ENCODE measurements around the gene PTMS. TPM values are rescaled to one million over a fixed set of nuclear protein-coding genes. Genes with fewer than 3 reads are reported as not detected.

The PTMS gene
- total and polyA plus RNA-seq, 2 donors (not counting 3 experiments of a cell fraction or from before 2014, with no cell fraction given), result 555 to 661 TPM

DNA sequence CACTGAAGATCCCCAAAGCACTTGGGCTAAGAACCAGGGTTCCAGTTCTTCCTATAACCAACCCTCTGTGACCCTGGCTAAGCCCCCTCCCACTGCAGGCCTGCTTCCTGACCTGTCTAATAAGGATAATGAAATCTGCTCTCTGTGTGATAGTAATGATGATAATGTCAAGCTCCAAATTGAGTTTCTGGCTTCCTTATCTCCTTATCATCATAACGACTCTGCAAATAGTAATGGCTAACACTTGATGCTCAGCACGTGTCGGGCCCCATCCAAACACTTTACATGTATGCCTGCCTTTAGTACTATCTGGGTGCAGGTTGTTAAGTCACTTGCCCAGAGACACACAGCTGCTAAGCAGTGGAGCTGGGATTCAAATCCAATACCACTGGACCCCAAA lies 50.4 kb downstream of the PTMS start:
- Histone ChIP-seq H2AFZ (ENCODE audit: low read depth, low read length) (no peak overlapping the region), H3K9me3 (replicated peaks; ENCODE audit: control insufficient read depth, insufficient read depth, low read length) (no peaks in the 10 kb centered on the region), H3K27me3 (ENCODE audit: control insufficient read depth in 2 of 2, insufficient read depth in 2 of 2, low read length in 2 of 2) (peaks cover 0 to 2% of the 10 kb centered on the region in 2 experiments), H3K9ac (replicated peaks; ENCODE audit: extremely low read depth, insufficient read depth, low read length) (no peak overlapping the region), H3K27ac (ENCODE audit: insufficient read depth, low read depth, low read length) (no peak overlapping the region), H3K79me2 (ENCODE audit: control insufficient read depth, insufficient read depth, low read length) (no peaks in the 10 kb centered on the region), H3K36me3 (ENCODE audit: control insufficient read depth in 2 of 2, extremely low read depth in 1 of 2, insufficient read depth in 2 of 2, low read length in 2 of 2) (no peaks in the 10 kb centered on the region), H3K4me1 (ENCODE audit: control insufficient read depth, extremely low read depth, insufficient read depth, low read length) (peaks cover 8% of the 10 kb centered on the region), H3K4me2 (ENCODE audit: insufficient read depth, low read length) (no peak overlapping the region), H3K4me3 (replicated peaks in 1 of 3; ENCODE audit: insufficient read depth in 1 of 3, low read depth in 1 of 3, low read length in 3 of 3) (no peak overlapping the region), H3K9me1 (replicated peaks; ENCODE audit: control insufficient read depth, extremely low read depth, insufficient read depth, low read length) (no peaks in the 10 kb centered on the region), H4K20me1 (replicated peaks; ENCODE audit: control insufficient read depth, extremely low read depth, insufficient read depth, low read length) (no peaks in the 10 kb centered on the region)
- ChIA-PET POLR2A (no interaction called here), CTCF (interaction anchor here (1.0 kb wide), 1 partner anchor 63 kb away, joined by 3 read pairs; the partner anchor contains the start of gene MLF2)
- no peak for DNase-seq (ENCODE audit: low read depth, low spot score)
- no TSS peak for BruUV-seq (replicated peaks)
- intact Hi-C loops (cut with micrococcal nuclease) (no loop called here), dilution Hi-C loops (cut with MboI; ENCODE audit: extremely low pct_ligation_motif_present, low sequenced_read_pairs) (no loop called here)
- no peak for TF ChIP-seq EZH2 (IDR thresholded peaks at IDR 0.05; ENCODE audit: borderline replicate concordance, low read depth, low read length, severe bottlenecking)
- TF ChIP-seq FOS (IDR thresholded peaks at IDR 0.05; ENCODE audit: borderline replicate concordance, insufficient read depth, low read length), result no peak
- no peak for TF ChIP-seq POLR2AphosphoS5 (IDR thresholded peaks at IDR 0.05; ENCODE audit: insufficient read depth, low read depth, low read length)
- no peak for TF ChIP-seq JUN (IDR thresholded peaks at IDR 0.05; ENCODE audit: borderline replicate concordance, insufficient read depth, insufficient read length, low read depth)
- TF ChIP-seq GATA2 (IDR thresholded peaks at IDR 0.05; ENCODE audit: insufficient read depth, insufficient read length, low read depth, low read length), result no peak
- TF ChIP-seq, protein P1, sequence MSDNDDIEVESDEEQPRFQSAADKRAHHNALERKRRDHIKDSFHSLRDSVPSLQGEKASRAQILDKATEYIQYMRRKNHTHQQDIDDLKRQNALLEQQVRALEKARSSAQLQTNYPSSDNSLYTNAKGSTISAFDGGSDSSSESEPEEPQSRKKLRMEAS (IDR thresholded peaks at IDR 0.05; ENCODE audit: insufficient read depth, insufficient read length), result no peak
- no peak for TF ChIP-seq POLR2A (IDR thresholded peaks at IDR 0.05; ENCODE audit: low read depth, low read length)
- TF ChIP-seq, protein P2, sequence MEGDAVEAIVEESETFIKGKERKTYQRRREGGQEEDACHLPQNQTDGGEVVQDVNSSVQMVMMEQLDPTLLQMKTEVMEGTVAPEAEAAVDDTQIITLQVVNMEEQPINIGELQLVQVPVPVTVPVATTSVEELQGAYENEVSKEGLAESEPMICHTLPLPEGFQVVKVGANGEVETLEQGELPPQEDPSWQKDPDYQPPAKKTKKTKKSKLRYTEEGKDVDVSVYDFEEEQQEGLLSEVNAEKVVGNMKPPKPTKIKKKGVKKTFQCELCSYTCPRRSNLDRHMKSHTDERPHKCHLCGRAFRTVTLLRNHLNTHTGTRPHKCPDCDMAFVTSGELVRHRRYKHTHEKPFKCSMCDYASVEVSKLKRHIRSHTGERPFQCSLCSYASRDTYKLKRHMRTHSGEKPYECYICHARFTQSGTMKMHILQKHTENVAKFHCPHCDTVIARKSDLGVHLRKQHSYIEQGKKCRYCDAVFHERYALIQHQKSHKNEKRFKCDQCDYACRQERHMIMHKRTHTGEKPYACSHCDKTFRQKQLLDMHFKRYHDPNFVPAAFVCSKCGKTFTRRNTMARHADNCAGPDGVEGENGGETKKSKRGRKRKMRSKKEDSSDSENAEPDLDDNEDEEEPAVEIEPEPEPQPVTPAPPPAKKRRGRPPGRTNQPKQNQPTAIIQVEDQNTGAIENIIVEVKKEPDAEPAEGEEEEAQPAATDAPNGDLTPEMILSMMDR (IDR thresholded peaks at IDR 0.05; ENCODE audit: extremely low read depth in 1 of 2, insufficient read depth in 1 of 2, low read depth in 1 of 2, low read length in 2 of 2), result no peak
- no peak for FAIRE-seq
